Measurements from ENCODE around the gene UNC119B.

DNA sequence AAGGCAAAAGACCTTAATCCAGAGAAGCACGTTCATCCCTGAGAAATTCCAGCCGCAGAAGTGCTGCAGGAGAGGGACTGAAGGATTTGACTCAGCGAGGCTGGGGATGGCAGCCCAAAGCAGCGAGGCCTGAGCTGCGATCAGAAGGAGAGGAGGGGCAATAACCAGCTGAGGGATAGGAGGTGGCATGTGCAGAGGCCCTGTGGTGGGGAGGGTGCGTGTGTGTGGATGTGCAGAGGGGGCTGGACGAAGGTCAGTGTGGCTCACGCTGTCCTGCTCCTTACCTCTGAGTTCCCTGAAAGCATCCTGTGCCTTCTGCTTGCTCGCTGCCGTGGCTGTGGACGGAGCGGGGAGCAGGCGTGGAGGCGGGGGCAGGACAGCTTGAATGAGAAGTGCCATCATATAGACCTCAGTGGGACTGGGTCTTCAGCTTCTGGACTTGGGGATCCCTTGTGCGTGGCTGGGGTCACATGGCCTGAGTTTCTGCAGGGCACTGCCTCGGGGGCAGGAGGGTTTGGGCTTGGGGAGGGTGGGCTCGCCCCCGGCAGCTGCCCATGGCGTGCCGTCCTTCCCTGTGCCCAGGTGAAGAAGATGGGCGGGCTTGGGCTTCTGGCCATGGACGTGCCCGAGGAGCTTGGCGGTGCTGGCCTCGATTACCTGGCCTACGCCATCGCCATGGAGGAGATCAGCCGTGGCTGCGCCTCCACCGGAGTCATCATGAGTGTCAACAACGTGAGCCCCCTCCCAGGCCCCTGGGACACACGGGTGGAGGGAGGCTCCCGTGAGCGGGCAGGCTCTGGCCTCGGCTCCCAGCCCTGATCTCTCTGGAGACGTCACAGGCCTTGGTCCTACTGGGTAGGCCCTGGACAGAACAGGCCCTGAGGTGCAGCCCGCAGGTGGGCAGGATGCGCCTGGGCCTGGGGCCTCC lies 26.4 kb downstream of the UNC119B start:
- TF ChIP-seq, protein P1, sequence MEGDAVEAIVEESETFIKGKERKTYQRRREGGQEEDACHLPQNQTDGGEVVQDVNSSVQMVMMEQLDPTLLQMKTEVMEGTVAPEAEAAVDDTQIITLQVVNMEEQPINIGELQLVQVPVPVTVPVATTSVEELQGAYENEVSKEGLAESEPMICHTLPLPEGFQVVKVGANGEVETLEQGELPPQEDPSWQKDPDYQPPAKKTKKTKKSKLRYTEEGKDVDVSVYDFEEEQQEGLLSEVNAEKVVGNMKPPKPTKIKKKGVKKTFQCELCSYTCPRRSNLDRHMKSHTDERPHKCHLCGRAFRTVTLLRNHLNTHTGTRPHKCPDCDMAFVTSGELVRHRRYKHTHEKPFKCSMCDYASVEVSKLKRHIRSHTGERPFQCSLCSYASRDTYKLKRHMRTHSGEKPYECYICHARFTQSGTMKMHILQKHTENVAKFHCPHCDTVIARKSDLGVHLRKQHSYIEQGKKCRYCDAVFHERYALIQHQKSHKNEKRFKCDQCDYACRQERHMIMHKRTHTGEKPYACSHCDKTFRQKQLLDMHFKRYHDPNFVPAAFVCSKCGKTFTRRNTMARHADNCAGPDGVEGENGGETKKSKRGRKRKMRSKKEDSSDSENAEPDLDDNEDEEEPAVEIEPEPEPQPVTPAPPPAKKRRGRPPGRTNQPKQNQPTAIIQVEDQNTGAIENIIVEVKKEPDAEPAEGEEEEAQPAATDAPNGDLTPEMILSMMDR (conservative IDR thresholded peaks at IDR 0.05; ENCODE audit: low read depth, low read length), result no peak
- TF ChIP-seq EZH2 (IDR thresholded peaks at IDR 0.05; ENCODE audit: borderline replicate concordance, low read depth, low read length, poor library complexity, severe bottlenecking), result no peak

Measured in A673 (cell line).